Measurements from ENCODE around the gene H3-3A. TPM values are rescaled to one million over a fixed set of nuclear protein-coding genes. Genes with fewer than 3 reads are reported as not detected.

The H3-3A gene
- total RNA-seq, 1 experiment from 2014 or later = 568 TPM

DNA sequence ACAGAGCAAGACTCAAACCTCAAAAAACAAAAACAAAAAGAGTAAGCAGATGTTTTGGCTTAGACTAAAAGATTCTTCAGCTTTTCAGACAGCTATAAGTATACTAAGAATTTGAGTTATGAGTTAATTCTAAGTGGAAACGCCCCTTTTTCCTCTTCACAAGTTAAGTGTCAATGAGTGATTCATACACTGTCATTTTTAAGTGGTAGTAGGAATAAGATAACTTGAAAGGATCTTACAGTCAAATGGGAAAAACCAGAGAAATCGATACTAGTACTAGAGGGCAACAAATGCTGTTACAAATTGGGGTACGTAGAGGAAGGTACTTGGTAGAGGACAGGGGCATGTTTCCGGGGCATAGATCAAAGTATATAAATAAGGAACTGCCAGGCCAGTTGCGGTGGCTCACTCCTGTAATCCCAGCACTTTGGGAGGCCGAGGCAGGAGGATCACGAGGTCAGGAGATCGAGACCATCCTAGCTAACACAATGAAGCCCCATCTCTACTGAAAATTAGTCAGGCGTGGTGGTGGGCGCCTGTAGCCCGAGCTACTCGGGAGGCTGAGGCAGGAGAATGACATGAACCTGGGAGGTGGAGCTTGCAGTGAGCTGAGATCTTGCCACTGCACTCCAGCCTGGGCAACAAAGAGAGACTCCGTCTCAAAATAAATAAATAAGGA is 7.4 kb downstream of the H3-3A start:
- no peak for DNase-seq
- no peak overlapping the region for H3K4me3 Mint-ChIP-seq (ENCODE audit: low read depth, unreplicated experiment)
- no peak overlapping the region for H3K27ac Mint-ChIP-seq (ENCODE audit: unreplicated experiment)
- peaks cover 91% of the 10 kb centered on the region for H3K36me3 Mint-ChIP-seq (ENCODE audit: insufficient read depth, unreplicated experiment)
- TF ChIP-seq, protein P1, sequence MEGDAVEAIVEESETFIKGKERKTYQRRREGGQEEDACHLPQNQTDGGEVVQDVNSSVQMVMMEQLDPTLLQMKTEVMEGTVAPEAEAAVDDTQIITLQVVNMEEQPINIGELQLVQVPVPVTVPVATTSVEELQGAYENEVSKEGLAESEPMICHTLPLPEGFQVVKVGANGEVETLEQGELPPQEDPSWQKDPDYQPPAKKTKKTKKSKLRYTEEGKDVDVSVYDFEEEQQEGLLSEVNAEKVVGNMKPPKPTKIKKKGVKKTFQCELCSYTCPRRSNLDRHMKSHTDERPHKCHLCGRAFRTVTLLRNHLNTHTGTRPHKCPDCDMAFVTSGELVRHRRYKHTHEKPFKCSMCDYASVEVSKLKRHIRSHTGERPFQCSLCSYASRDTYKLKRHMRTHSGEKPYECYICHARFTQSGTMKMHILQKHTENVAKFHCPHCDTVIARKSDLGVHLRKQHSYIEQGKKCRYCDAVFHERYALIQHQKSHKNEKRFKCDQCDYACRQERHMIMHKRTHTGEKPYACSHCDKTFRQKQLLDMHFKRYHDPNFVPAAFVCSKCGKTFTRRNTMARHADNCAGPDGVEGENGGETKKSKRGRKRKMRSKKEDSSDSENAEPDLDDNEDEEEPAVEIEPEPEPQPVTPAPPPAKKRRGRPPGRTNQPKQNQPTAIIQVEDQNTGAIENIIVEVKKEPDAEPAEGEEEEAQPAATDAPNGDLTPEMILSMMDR (IDR thresholded peaks at IDR 0.05; ENCODE audit: unreplicated experiment) = no peak
- BruUV-seq (replicated peaks) = no TSS peak
- H3K9me3 Mint-ChIP-seq (ENCODE audit: low read depth, unreplicated experiment) = no peaks in the 10 kb centered on the region
- intact Hi-C loops (cut with micrococcal nuclease; ENCODE audit: unreplicated experiment) = loop anchor here (5.0 to 10.0 kb wide), 3 partner anchors 32 to 195 kb away; partner anchors contain the start of gene ACBD3
- CTCF ChIA-PET = no interaction called here
- H3K4me1 Mint-ChIP-seq (ENCODE audit: low read depth, unreplicated experiment) = peaks cover 35% of the 10 kb centered on the region
- no peaks in the 10 kb centered on the region for H3K27me3 Mint-ChIP-seq (ENCODE audit: unreplicated experiment)

DNA sequence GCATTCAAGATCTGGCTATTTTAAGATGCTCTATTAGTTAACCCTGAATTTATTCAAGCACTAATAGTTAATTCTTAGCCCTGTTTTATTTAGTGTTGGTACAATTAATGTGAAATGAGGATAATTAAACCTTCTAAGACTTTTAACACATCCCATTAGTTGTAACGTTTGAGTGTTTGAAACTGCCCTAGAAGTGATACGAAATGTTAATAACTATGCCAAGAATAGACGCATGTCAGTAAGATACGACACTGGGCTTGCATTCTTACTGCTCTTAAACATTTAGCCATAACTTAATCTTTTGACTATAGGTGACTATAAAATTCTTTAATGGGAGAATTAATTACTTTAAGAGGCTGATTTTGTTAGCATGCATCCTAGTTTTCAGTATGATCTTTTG is 9.8 kb downstream of the H3-3A start:
- BruUV-seq (replicated peaks) = no TSS peak
- H3K4me1 Mint-ChIP-seq (ENCODE audit: low read depth, unreplicated experiment) = peaks cover 16% of the 10 kb centered on the region
- CTCF ChIA-PET = no interaction called here
- TF ChIP-seq, protein P1 (IDR thresholded peaks at IDR 0.05; ENCODE audit: unreplicated experiment) = no peak
- no peak overlapping the region for H3K4me3 Mint-ChIP-seq (ENCODE audit: low read depth, unreplicated experiment)
- H3K36me3 Mint-ChIP-seq (ENCODE audit: insufficient read depth, unreplicated experiment) = peaks cover 68% of the 10 kb centered on the region
- no peaks in the 10 kb centered on the region for H3K9me3 Mint-ChIP-seq (ENCODE audit: low read depth, unreplicated experiment)
- no peak for DNase-seq
- H3K27ac Mint-ChIP-seq (ENCODE audit: unreplicated experiment) = no peak overlapping the region
- intact Hi-C loops (cut with micrococcal nuclease; ENCODE audit: unreplicated experiment) = no loop called here
- no peaks in the 10 kb centered on the region for H3K27me3 Mint-ChIP-seq (ENCODE audit: unreplicated experiment)

DNA sequence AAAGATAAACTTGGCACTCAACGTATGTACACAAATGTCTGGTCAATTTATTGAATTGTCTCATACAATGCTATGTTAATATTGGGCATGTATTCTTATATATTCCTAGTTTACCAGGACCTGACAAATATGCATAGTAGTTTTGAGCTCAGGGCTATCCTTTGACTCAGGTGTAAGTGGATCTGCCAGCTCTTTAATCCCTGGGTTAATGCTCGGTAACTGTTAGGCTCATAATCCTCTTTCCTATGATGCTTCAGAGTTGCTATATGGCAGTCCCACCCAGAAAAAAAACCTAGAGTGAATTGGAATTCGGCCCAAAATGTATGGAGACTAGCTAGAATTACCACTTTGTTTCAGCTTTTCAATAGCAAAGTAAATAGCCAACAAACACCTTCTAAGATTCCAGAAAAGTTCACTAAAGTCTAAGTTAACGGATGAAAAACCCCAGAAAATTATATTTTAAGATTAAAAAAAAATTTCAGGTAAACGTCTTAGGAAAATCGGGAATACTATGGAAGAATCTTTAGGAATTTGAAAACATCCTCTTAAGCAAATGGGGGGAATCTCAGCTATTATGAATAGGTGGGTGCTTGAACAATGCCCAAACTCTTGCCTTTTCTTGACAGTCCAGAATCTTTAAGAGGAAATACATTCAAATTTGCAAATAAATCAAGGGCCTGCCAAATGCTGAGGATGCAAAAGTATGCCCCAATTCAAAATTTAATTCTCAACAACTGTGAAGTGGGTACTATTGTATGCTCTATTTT is 10.9 kb downstream of the H3-3A start:
- Mint-ChIP-seq H3K27ac (ENCODE audit: unreplicated experiment) (peak overlapping the region; percentile 50), H3K4me1 (ENCODE audit: low read depth, unreplicated experiment) (peaks cover 16% of the 10 kb centered on the region), H3K4me3 (ENCODE audit: low read depth, unreplicated experiment) (no peak overlapping the region), H3K36me3 (ENCODE audit: insufficient read depth, unreplicated experiment) (peaks cover 59% of the 10 kb centered on the region), H3K27me3 (ENCODE audit: unreplicated experiment) (no peaks in the 10 kb centered on the region), H3K9me3 (ENCODE audit: low read depth, unreplicated experiment) (no peaks in the 10 kb centered on the region)
- intact Hi-C loops (cut with micrococcal nuclease; ENCODE audit: unreplicated experiment) = no loop called here
- TF ChIP-seq, protein P1 (IDR thresholded peaks at IDR 0.05; ENCODE audit: unreplicated experiment) = no peak
- DNase-seq = no peak
- BruUV-seq (replicated peaks) = no TSS peak
- CTCF ChIA-PET = interaction anchor here (0.9 kb wide), 1 partner anchor 9 kb away, joined by 4 read pairs; no protein-coding TSS in a partner anchor

DNA sequence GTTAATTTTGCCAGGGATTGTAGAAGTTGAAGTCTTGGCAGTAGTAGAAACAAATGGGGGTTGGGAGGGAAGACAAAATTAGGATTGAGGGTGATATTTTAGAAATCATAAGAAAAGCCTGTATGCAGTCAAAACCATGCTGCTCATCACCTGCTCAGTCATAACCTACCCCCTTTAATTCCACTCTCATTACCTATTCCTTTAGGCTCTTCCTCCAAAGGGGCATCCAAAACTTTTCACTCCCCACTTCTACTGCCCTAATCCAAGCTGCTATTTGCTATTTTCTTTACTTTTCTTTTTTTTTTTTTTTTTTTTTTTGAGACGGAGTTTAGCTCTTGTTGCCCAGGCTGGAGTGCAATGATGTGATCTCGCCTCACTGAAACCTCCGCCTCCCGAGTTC is 11.5 kb downstream of the H3-3A start:
- Mint-ChIP-seq H3K9me3 (ENCODE audit: low read depth, unreplicated experiment) (no peaks in the 10 kb centered on the region), H3K27me3 (ENCODE audit: unreplicated experiment) (no peaks in the 10 kb centered on the region), H3K4me1 (ENCODE audit: low read depth, unreplicated experiment) (peaks cover 16% of the 10 kb centered on the region), H3K36me3 (ENCODE audit: insufficient read depth, unreplicated experiment) (peaks cover 52% of the 10 kb centered on the region), H3K4me3 (ENCODE audit: low read depth, unreplicated experiment) (no peak overlapping the region), H3K27ac (ENCODE audit: unreplicated experiment) (peak overlapping the region; percentile 50)
- no peak for DNase-seq
- TF ChIP-seq, protein P1 (IDR thresholded peaks at IDR 0.05; ENCODE audit: unreplicated experiment) = no peak
- intact Hi-C loops (cut with micrococcal nuclease; ENCODE audit: unreplicated experiment) = no loop called here
- no TSS peak for BruUV-seq (replicated peaks)
- CTCF ChIA-PET = interaction anchor here (0.7 kb wide), 1 partner anchor 153 kb away, joined by 5 read pairs; no protein-coding TSS in a partner anchor

Data from Calu3 (cell line).